ENCODE data around the gene KIF17.

The KIF17 gene

GRCh38 chr1:20660363-20660762, 57.4 kb downstream of the KIF17 start:
- peak overlapping the region; percentile 94 for H3K4me3 ChIP-seq (ENCODE audit: low read length)
- DNase-seq (ENCODE audit: low read depth) = no peak
- no peak for TF ChIP-seq CTCF (conservative IDR thresholded peaks at IDR 0.05; ENCODE audit: low read length)

- no peak overlapping the region for H3K4me3 ChIP-seq (ENCODE audit: low read length)
- DNase-seq (ENCODE audit: low read depth) = no peak
- TF ChIP-seq CTCF (conservative IDR thresholded peaks at IDR 0.05; ENCODE audit: low read length) = no peak
Observed at GRCh38 chr1:20658166-20658915, 59.5 kb downstream of the KIF17 start.

GRCh38 chr1:20657024-20657423, 60.8 kb downstream of the KIF17 start:
- no peak overlapping the region for H3K4me3 ChIP-seq (ENCODE audit: low read length)
- no peak for TF ChIP-seq CTCF (conservative IDR thresholded peaks at IDR 0.05; ENCODE audit: low read length)

GRCh38 chr1:20654104-20654690, 63.6 kb downstream of the KIF17 start:
- no peak overlapping the region for H3K4me3 ChIP-seq (ENCODE audit: low read length)
- no peak for TF ChIP-seq CTCF (conservative IDR thresholded peaks at IDR 0.05; ENCODE audit: low read length)
- DNase-seq (ENCODE audit: low read depth) = no peak

More at GRCh38 chr1:20657024-20657423, 60.8 kb downstream of the KIF17 start:
- DNase-seq (ENCODE audit: low read depth) = no peak

GRCh38 chr1:20652300-20652699, 65.5 kb downstream of the KIF17 start:
- TF ChIP-seq CTCF (conservative IDR thresholded peaks at IDR 0.05; ENCODE audit: low read length) = no peak
- no peak for DNase-seq (ENCODE audit: low read depth)
- no peak overlapping the region for H3K4me3 ChIP-seq (ENCODE audit: low read length)

- no peak for TF ChIP-seq CTCF (conservative IDR thresholded peaks at IDR 0.05; ENCODE audit: low read length)
- H3K4me3 ChIP-seq (ENCODE audit: low read length) = no peak overlapping the region
Observed at GRCh38 chr1:20648946-20649345, 68.9 kb downstream of the KIF17 start.

GRCh38 chr1:20648438-20648837, 69.4 kb downstream of the KIF17 start:
- DNase-seq (ENCODE audit: low read depth) = no peak
- TF ChIP-seq CTCF (conservative IDR thresholded peaks at IDR 0.05; ENCODE audit: low read length) = no peak
- H3K4me3 ChIP-seq (ENCODE audit: low read length) = no peak overlapping the region

More at GRCh38 chr1:20648946-20649345, 68.9 kb downstream of the KIF17 start:
- no peak for DNase-seq (ENCODE audit: low read depth)
